ENCODE measurements around the gene SKAP2.
A peak's percentile ranks its signal among the peaks of the same experiment; 100 is the strongest.
"Not testable (repeated sequence)": the region's sequence is repeated elsewhere in the genome, so short reads cannot be mapped to it uniquely, and the experiment has no call there.

The SKAP2 gene

DNA sequence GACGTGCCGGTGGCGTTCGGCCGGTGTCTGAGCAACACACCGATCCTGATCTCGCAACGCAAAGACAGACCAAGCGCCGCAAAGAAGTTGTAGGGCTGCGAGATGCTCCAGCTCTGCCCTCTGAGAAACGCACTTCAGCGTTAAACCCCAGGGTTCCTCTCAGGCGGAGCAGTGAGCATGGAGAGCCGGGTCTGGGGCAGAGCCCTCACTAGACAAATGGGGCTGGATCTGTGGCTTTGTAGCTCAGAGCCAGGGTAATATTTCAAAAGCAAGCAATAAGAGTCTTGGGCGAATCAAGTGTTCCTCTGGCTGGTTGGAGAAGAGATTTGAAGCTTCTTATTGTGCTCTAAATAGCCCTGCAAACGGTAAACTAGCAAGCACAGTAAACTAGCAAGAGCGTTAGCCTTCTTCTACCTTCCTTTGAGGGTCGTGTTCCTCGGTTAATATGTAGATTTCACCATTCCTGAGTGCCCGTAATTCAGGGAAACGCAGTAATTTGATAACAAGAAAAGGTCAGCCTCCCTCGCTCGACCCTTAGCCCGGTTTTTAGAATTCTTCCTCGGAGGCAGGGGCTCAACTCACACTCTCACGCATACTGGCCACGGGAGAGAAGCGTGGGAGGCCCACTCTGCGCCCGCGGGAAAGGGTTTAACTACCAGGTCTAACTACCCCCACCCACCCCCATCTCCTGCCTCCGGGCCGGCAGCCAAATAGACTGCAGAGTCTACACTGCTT is 6.7 kb downstream of the SKAP2 start:
- peak; percentile 79 for DNase-seq (ENCODE audit: low read depth, low spot score)

DNA sequence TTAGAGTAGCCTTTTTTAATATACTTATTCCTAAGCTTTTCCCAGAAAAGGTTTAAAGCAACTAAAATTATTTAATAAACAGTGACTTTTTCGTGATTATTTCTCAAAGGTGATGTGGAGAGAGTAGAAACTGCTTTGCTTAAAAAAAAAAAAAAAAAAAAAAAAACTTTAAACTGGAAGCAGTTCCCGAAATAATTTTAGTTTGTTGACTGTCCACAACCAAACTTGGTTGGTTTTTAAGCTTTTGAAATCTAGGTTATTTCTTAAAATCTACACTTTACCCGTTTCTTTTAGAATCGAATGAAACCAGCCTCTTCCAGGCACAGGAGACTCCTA is 7.3 kb downstream of the SKAP2 start:
- no peak for DNase-seq (ENCODE audit: low read depth, low spot score)

DNA sequence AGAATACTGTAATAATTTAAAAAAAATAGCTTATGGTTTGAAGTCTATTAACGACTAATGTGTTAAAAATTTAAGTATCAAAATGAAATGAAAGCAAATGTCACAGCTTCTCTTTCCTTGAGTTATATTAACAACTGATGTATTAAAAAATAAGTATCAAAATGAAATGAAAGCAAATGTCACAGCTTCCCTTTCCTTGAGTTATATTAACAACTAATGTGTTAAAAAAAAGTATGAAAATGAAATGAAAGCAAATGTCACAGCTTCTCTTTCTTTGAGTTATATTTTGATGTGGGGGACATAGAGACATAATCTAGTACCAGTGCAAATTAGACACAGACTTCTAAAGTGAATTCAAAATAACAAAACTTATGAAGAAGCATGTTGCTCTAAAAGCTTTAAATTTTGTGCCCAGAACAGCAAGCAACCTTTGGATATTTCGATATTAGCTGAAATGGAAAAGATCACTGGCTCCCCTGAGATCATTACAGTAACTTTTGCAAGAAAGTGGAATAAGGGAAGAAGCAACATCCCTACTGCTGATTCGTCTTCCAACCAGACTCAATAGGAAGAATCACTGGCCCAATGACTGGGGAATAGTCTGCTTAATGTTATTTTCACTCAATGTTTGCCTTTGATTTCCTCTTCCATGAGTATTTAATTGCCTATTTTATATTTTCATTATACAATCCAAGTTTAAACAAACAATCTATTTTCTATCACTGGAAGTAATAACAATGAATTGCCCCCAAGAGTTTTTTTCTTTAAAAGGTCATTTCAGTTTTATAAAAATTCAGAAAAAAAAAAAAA is 8.0 kb downstream of the SKAP2 start:
- no peak for DNase-seq (ENCODE audit: low read depth, low spot score)

DNA sequence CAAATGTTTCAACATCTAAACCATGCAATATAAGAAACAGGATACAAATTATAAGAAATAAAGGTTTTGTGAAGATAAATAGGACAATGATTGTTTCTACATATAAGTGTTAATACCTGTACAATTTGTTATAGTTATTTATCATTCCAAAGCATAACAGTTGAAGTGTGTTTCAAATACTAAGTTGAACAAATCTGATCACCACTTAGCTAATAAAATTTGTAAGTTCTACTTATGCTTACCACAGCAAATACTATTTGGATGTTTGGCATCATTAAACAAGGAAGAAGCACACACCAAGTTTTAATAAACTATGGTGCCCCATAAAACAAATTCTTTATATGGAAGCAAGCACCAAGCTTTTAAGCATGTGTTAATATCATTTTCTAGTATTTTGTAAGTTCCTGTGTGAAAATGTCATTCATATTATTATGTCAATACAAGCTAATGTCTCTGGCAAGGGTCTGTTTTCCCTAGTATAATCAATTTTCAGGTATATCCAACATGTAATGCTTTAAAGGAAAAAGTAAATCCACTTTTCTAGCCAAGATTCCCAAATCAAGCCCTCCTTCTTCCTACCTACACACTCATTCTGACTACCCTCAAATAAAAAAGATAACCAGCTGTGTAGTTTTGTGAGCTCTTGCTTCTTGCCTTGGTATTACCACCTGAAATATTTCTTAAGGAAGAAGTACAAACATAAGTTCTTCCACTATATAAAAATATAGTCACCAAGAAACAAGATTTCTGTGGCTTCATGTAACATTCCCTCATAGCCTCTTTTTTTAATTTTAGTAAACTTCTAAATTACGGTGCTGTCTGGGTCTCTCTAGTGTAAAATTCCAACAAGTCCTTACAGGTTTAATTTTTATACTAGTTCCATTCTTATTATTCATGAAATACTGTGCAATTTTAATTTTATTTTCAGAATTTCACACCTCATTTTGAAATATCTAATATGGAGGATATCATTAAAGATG is 9.2 kb downstream of the SKAP2 start:
- DNase-seq (ENCODE audit: low read depth, low spot score), result no peak

DNA sequence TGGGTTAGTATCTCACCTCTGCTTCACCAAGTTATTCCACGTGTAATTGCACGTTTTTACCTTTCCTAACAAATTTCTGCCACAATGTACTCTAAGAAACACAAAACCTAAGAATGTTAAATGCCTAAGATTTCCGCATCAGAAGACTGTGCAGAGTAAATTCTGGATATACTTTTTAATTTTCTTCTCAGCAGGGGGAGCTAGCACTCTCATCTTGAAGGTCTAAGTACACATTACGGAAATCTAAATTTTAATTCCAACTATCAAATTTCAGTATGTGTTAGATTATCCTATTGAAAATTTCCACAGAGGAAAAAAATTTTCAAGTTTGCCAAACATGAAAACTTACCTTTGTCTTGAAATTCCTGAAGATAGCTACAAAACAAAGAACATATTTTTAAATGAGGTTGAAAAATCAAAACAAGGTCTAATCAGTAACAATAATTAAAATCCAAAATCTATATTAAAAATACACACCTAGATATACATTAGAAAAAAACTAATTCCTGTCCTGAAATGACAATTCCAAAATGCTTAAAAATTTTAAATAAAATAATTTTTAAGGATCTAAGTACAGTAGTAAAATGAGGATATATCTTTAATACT is 10.5 kb downstream of the SKAP2 start:
- DNase-seq (ENCODE audit: low read depth, low spot score), result no peak

DNA sequence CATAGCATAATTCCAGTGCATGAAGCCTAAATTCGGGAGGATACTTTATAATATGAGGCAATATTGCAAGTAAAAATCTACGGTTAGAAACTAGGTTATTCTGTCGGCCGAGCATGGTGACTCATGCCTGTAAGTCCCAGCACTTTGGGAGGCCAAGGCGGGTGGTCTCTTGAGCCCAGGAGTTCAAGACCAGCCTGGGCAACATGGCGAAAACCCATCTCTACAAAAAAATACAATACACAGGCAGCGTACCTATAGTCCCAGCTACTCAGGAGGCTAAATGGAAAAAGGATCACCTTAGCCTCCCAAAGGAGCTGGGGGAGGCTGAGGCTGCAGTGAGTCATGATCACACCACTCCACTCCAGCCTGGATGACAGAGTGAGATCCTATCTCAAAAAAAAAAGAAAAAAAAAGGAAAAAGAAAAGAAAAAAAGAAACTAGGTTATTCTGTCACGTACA is 14.2 kb downstream of the SKAP2 start:
- no peak for DNase-seq (ENCODE audit: low read depth, low spot score)

DNA sequence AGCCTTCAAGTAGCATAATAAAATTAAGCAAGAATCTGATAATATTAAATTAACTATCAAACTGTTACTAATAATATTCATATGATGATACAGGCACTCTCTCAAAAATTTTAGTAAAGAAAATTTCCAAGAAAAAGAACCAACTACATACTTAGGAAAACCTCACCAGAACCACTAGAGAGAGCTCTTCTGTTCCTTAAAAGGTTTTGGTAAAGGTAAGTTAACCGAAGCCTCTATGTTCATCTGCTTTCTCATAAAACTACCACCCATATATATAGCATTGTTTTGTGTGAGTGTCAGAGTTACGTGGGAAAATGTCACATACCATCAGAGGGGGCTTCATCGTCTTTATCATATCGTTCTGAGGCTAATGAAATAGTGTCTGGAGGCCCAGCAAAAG is 20.7 kb downstream of the SKAP2 start:
- DNase-seq (ENCODE audit: low read depth, low spot score), result no peak

DNA sequence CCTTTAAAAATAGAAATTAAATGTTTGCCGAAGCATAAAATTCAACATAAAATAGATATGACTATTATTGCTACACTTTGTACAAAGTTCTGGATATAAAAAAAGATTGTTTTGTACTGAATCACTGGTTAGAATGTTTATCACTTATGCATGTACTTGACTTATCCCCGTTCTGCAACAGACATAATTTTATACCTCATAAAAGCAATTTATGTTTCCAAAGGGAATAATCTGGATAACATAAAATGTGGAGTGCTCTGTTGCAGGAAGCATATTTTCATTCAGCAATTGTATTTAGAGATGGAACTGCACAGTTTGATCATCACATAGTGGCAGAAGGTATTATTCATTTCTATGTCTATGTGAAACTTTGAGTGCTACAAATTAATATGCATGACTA is 21.5 kb downstream of the SKAP2 start:
- no peak for DNase-seq (ENCODE audit: low read depth, low spot score)

DNA sequence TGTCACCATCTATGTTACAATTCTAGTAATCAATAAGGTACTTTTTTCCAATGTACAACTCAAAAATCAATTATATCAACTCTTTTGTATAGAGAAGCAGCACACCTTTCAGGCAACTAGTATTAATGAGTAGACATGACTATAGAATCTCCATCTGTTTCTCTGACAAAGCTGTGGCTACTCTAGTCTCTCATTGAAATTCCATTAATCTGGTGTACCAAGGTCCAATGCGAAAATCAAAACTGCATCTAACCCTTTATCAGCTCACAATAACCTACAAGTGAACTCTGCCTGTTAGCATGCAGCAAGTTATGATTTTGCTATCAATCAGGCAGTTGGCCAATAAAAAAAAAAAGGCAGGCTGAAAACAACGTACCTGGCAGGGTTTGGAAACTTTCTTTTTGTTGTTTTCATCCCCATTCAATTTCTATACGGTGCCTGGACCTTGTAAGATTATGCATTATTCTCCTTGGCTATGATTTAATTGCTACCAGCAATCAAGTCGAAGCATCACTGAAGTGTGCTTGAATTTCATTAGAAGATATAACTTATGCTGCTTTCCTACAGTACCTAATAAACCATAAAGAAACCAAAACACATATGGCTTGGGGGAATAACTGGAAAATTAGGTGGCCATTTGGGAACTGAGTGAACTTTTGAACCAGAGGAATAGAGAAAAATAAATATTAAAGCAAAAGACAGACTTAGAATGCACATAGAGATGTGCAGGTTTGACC is 23.2 kb downstream of the SKAP2 start:
- no peak for DNase-seq (ENCODE audit: low read depth, low spot score)

DNA sequence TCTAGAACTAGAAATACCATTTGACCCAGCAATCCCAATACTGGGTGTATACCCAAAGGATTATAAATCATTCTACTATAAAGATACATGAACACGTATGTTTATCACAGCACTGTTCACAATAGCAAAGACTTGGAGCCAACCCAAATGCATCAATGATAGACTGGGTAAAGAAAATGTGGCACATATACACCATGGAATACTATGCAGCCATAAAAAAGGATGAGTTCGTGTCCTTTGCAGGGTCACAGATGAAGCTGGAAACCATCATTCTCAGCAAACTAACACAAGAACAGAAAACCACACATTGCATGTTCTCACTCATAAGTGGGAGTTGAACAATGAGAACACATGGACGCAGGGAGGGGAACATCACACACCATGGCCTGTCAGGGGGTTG is 27.6 kb downstream of the SKAP2 start:
- DNase-seq (ENCODE audit: low read depth, low spot score), result not testable (repeated sequence)

DNA sequence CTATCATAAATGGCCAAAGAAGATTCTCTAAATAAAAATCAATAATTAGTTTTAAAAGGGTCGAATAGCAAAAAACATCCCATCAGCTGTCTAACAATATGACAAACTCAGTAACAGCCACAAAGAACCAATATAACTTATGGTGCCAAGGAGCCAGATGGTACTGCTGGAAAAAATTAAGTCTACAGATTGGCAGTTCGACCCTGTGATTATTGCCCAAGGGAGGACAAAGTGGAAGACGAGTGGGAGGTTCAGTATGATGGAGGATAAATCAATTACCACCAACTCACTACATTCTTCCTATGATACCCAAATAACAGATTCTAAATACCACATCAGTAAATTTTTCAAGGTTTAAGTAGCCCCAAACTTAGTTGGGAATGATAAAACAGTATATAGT is 49.0 kb downstream of the SKAP2 start:
- DNase-seq (ENCODE audit: low read depth, low spot score), result no peak

DNA sequence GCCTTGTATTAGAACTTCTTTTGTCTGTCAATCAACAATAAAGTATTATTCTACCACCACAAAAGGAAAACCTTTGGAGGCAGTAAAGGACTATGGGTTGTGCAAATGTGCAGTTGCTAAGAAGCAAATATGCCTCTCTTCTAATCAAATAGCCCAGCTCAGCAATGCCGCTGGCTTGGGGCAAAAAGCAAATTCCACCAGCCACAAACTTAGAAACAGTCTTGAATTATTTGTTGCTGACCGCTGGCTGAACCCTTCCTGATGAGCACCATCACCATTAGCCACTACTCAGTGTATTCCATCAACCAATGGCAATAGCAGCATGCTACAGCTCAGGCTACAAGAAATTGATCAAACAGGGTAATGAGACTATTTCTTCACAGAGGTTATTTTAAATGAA is 51.0 kb downstream of the SKAP2 start:
- peak; percentile 2 for DNase-seq (ENCODE audit: low read depth, low spot score)

DNA sequence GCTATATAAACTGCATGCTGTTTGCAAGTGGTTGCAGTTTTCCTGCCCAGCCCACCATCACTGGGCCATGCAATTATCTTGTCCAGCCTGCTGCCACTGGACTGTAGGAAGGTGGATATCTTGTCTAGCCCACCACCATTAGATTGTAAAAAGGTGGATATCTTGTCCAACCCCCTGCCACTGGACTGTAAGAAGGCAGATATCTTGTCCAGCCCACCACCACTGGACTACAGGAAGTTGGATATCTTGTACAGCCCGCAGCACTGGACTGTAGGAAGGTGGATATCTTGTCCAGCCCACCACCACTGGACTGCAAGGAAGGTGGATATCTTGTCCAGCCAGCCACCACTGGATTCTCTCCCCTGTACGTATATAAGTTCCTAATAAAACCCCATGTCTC is 69.8 kb downstream of the SKAP2 start:
- DNase-seq (ENCODE audit: low read depth, low spot score), result no peak

DNA sequence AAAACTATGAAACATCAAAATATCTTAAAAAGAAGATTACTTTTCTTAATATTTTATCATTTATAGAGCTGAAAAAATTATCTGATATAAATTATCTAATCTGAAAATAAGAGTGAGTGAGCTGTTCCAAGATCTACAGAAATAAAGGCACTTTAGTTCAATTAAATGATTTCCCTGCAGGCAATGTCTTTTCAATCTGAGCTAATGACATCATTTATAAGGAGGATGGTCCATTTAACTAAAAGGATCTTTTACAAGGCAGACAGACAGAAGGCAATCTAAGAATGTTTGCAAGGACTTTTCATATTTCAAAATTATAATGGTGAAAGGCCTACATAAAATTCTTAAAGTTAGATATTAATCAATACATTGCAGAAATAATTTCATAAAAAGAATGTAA is 71.8 kb downstream of the SKAP2 start:
- DNase-seq (ENCODE audit: low read depth, low spot score), result no peak

DNA sequence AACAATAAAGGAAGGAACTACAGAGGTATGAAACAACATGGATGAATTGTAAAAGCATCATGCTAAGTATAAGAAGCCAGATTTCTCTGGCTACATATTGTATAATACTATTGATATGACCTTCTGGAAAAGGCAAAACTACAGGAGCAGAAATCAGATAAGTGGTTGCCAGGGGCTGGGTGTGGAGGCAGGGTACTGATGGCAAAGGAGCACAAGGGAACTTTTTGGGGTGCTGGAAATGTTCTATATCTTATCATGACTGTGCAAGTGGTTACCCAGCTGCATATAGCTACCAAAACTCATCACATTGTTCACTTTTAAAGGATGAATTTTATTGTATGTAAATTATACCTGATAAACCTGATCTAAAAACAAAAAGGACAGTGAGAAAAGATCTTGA is 72.4 kb downstream of the SKAP2 start:
- no peak for DNase-seq (ENCODE audit: low read depth, low spot score)

DNA sequence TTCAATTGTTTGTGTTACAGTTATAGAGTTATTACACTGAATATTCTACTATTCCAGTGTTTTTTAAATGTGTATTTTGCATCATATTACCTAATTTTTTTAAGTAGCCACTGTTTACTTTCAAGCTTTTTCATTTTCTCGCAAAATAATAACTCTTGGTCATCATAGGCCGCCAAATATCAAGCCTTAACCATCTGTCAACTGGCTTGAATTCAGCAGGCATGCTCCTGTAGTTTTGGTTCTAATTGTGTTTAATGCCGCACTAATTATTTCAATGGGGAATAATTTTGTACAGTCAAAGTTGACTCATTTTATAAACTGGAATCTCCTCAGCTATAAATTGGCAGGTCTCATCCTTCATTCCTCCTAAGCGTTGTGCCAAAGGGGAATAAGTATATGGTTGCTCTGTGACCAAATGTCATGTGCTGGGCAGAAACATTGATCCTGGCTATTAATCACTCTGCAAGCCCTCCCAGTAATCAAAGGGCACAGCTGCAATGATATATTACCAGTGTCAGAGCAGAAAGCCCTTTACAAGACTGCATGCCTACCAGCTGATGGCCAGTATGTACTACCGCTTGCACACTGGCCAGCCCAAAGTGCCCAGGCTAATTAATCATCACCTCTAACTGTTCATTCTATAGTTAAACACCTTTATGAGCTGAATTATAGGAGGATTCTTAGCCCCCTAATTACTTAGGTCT is 74.8 kb downstream of the SKAP2 start:
- no peak for DNase-seq (ENCODE audit: low read depth, low spot score)

DNA sequence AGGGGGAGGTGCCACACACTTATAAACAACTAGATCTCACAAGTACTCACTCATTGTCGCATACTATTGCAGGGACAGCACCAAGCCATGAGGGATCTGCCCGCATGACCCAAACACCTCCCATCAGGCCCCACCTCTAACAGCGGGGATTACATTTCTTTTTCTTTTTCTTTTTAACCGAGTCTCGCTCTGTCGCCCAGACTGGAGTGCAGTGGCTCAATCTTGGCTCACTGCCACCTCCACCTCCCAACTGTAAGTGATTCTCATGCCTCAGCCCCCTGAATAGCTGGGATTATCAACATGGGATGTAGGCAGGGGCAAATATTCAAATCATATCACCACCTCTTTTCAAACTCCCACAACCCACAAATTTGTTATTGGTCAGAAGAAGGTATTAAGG is 76.7 kb downstream of the SKAP2 start:
- DNase-seq (ENCODE audit: low read depth, low spot score), result peak; percentile 16

DNA sequence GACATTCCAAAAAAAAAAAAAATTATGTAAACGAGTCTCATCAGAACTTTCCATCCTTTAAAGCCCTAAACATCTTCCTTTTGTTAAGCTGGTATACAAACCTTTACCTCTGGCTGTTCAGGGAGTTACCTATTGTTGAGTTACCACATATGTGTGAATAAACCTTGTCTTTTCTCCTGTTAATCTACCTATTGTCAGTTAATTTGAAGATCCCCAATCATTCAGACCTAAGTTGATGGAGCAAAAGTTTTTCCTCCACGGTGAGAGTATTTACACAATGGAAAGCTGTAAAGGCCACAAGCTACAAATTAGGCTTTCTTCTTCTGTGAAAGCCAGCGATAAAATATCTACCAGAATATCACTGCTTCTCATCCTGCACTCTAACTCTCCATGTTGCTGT is 80.3 kb downstream of the SKAP2 start:
- peak; percentile 2 for DNase-seq (ENCODE audit: low read depth, low spot score)

DNA sequence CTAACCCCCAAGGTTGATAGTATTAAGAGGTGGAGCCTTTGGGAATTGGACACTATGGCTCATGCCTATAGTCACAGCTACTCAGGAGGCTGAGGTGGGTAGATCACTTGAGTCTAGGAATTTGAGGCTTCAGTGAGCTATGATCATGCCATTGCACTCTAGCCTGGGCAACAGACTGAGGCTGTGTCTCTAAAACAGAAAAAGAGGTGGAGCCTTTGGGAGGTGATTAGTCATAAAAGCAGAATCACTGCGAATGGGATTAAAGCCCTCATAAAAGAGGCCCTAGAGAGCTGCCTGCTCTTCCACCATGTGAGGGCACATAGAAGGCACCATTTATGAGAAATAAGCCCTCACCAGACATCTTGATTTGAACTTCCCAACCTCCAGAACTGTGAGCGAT is 81.9 kb downstream of the SKAP2 start:
- DNase-seq (ENCODE audit: low read depth, low spot score), result peak; percentile 4

DNA sequence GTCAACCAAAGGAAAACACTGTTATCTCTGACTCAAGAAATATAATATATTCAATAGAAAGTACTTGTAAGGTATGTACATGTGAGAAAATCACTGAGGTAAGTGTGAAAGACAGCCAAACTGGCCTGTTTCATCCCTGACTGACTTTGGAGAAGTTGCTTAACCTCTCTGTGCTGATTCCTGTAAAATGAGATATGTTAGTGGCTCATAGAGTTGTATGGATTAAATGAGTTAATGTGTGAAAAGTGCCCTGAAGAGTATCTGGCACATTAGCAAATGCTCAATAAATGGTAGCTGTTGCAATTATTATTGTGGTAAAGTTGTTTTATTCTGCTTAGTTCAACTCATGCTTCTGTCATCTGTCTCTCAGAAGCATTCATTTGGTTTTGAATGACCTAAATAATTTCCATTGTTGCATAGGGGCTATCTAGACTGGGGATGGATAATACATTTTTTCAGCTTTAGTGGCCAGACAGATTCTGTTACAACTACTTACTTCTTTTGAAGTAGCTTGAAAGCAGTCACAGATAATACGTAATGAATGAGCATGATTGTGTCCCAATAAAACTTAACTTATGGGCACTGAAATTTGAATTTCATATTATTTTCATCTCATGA is 84.3 kb downstream of the SKAP2 start:
- no peak for DNase-seq (ENCODE audit: low read depth, low spot score)

Data from ELF-1 (cell line).